Lower leg skin (tissue), 4 donors: ENCODE data around the gene AGTR1. TPM values are rescaled to one million over a fixed set of nuclear protein-coding genes. Genes with fewer than 3 reads are reported as not detected.

Experiments used
- DNase-seq, 2 donors: peaks; one replicate each; pipeline ENCODE4 v3.0.0-alpha.2; 2019; ENCODE audit warnings: low spot score in 2 of 2
- H3K4me3 ChIP-seq: fragments of 200-600 bp; sonication (generic); 2 replicates; pipeline ENCODE4 v1.5.1; 2017; ENCODE audit warnings: mild to moderate bottlenecking, low read depth; ENCODE audit not compliant: poor library complexity, severe bottlenecking
- POLR2A ChIP-seq, 2 donors: fragments of 450-650 bp; IDR thresholded peaks; one replicate each; pipeline ENCODE4 v1.6.1; 2016 to 2017; ENCODE audit warnings: antibody characterized with exemption in 2 of 2, mild to moderate bottlenecking in 1 of 2, moderate library complexity in 1 of 2
- WGBS, 2 donors: methylation state at CpG; one replicate each; pipeline ENCODE4 v1.1.5; 2018; 5-methylcytosine and 5-hydroxymethylcytosine counted together
- intact Hi-C: fragments of 100-400 bp; cut with DNase I; formaldehyde crosslinking; loops from one replicate; pipeline ENCODE4 v1.15.0; 2023; ENCODE audit warnings: low total_unique reads
- total RNA-seq, 4 donors: library from RNA; depleted of rRNA; stranded (reverse); fragments of >200 nt; gene quantifications; one replicate each; pipeline ENCODE4 v1.1.0, GENCODE V29; 2016
- TF ChIP-seq, protein P1 (sequence below), 3 donors: fragments of 450-650 bp; IDR thresholded peaks; one replicate each; pipeline ENCODE4 v1.5.1; 2016; ENCODE audit warnings: antibody characterized with exemption in 3 of 3, mild to moderate bottlenecking in 3 of 3, moderate library complexity in 2 of 3

AGTR1 gene
- total RNA-seq, 4 donors from 2014 or later: 17.6 to 28.0 (median 19.6) TPM

- intact Hi-C loops: no loop called here
- H3K4me3 ChIP-seq: no peak overlapping the region
- no peak for DNase-seq
- TF ChIP-seq, protein P1, sequence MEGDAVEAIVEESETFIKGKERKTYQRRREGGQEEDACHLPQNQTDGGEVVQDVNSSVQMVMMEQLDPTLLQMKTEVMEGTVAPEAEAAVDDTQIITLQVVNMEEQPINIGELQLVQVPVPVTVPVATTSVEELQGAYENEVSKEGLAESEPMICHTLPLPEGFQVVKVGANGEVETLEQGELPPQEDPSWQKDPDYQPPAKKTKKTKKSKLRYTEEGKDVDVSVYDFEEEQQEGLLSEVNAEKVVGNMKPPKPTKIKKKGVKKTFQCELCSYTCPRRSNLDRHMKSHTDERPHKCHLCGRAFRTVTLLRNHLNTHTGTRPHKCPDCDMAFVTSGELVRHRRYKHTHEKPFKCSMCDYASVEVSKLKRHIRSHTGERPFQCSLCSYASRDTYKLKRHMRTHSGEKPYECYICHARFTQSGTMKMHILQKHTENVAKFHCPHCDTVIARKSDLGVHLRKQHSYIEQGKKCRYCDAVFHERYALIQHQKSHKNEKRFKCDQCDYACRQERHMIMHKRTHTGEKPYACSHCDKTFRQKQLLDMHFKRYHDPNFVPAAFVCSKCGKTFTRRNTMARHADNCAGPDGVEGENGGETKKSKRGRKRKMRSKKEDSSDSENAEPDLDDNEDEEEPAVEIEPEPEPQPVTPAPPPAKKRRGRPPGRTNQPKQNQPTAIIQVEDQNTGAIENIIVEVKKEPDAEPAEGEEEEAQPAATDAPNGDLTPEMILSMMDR (IDR thresholded peaks at IDR 0.05): no peak
- no peak for TF ChIP-seq POLR2A (IDR thresholded peaks at IDR 0.05)
Observed at GRCh38 chr3:148705314-148705713, 7.6 kb downstream of the AGTR1 start.

DNA sequence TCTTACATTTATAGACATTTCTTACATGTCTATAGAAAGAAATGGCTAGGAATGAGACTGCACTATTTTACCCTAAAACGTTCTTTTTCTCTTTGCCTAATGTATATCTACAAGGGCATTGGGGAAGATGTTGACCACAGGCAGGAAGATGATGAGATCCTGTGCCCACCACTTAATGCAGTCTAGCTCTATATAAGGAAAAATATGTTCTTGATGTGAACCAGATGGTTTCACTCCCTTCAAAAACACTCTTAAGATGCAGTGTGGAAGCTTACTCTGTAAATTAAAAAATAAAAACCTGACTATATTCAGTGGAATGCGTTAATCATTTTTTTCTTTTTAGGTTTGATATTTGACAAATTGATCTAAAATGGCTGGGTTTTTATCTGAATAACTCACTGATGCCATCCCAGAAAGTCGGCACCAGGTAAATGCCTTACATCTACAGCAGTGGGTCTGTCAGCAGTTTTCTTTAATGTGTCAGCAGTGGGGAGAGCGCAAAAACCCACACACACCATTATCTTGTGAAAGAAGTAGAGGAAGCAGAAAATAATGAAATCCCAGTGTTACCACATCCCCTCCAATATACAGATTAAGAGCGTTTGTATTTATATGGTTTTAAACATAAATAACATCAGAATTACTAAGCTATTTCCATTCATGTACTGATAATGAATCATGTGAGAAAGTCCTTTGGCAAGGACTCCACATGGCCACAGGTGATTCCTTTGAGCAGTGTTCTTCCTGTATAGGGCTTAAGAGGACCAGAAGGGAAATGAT, 10.1 kb downstream of the AGTR1 start:
- H3K4me3 ChIP-seq: no peak overlapping the region
- no peak for TF ChIP-seq POLR2A (IDR thresholded peaks at IDR 0.05)
- TF ChIP-seq, protein P1 (IDR thresholded peaks at IDR 0.05): no peak
- WGBS, 2 donors: 77 to 81% methylated on average over 5 of the region's 5 CpGs
- no peak for DNase-seq
- intact Hi-C loops: no loop called here

- WGBS, 2 donors: 75 to 86% methylated on average over 5 of the region's 5 CpGs
- TF ChIP-seq, protein P1 (IDR thresholded peaks at IDR 0.05): no peak
- no peak for TF ChIP-seq POLR2A (IDR thresholded peaks at IDR 0.05)
- no peak overlapping the region for H3K4me3 ChIP-seq
- no peak for DNase-seq
- intact Hi-C loops: no loop called here
Observed at GRCh38 chr3:148708409-148708808, 10.7 kb downstream of the AGTR1 start.

DNA sequence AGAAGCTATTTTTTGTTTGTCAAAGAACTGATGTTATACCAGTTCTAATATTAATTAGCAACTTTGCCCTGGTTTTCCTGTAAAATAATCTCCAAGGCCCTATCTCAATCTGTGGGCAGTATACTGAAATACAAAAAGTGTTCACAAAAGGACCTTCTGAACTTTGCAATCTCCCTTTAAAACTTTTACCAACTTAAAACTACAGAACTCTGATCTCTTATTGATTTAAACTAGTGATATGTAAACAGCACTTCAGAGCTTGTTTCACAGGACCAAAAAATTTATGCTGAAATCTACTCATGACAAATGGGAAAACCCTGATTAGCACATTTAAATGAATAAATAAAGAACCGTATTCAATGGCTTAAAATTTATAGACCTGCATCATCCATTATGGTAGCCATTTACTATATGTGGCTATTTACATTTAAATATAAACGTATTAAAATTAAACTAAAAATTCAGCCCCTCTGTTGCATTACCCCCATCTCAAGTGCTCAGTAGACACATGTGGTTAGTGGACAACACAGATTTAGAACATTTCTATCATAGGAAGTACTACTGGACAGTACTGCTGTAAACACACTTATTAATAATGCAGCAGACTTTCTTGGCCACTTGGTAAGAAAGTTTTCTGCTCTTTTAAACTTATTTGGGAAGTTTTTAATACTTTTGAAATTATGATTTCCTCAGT, 12.0 kb downstream of the AGTR1 start:
- no peak for TF ChIP-seq POLR2A (IDR thresholded peaks at IDR 0.05)
- TF ChIP-seq, protein P1 (IDR thresholded peaks at IDR 0.05): no peak
- DNase-seq: no peak
- no peak overlapping the region for H3K4me3 ChIP-seq
- intact Hi-C loops: no loop called here
- 79 to 83% methylated on average over 2 of the region's 2 CpGs for WGBS, 2 donors

GRCh38 chr3:148710665-148711064, 13.0 kb downstream of the AGTR1 start:
- no peak for DNase-seq
- no peak for TF ChIP-seq POLR2A (IDR thresholded peaks at IDR 0.05)
- TF ChIP-seq, protein P1 (IDR thresholded peaks at IDR 0.05): no peak
- intact Hi-C loops: no loop called here
- WGBS, 2 donors: 62 to 84% methylated on average over 2 of the region's 2 CpGs
- no peak overlapping the region for H3K4me3 ChIP-seq
